Activated naive CD8-positive, alpha-beta T cell treated with anti-CD3 and anti-CD28 coated beads, Interleukin-2, amount 50 U/mL, for 24 hours (primary cell): ENCODE data around the gene TIMM44.
A peak's percentile ranks its signal among the peaks of the same experiment; 100 is the strongest.
"Not testable (repeated sequence)": the region's sequence is repeated elsewhere in the genome, so short reads cannot be mapped to it uniquely, and the experiment has no call there.

ENCODE experiments used
- ATAC-seq: fragments of 150-1000 bp; cut with Tn5 transposase; one replicate; pipeline ENCODE4 v1.10.0; 2021
- DNase-seq: peaks from one replicate; pipeline ENCODE4 v3.0.0; 2021
- H3K27ac Mint-ChIP-seq: one replicate; pipeline ENCODE4 v1.8.0; 2021; ENCODE audit warnings: mild to moderate bottlenecking, mixed read lengths
- H3K27me3 Mint-ChIP-seq: one replicate; pipeline ENCODE4 v1.8.0; 2021; ENCODE audit warnings: mixed read lengths
- H3K36me3 Mint-ChIP-seq: one replicate; pipeline ENCODE4 v1.8.0; 2021; ENCODE audit warnings: low read depth, mixed read lengths
- H3K4me1 Mint-ChIP-seq: one replicate; pipeline ENCODE4 v1.8.0; 2021; ENCODE audit warnings: mixed read lengths
- H3K4me3 Mint-ChIP-seq: one replicate; pipeline ENCODE4 v1.8.0; 2021; ENCODE audit warnings: mild to moderate bottlenecking, moderate library complexity, mixed read lengths
- H3K9me3 Mint-ChIP-seq: one replicate; pipeline ENCODE4 v1.8.0; 2021; ENCODE audit warnings: mixed read lengths

TIMM44 gene

GRCh38 chr19:7918615-7919421, 24.6 kb downstream of the TIMM44 start:
- H3K4me1 Mint-ChIP-seq: peaks cover 30% of the 10 kb centered on the region
- no peak overlapping the region for H3K4me3 Mint-ChIP-seq

GRCh38 chr19:7918062-7918614, 25.3 kb downstream of the TIMM44 start:
- not testable (repeated sequence) for H3K36me3 Mint-ChIP-seq, DNase-seq, H3K9me3 Mint-ChIP-seq, H3K27ac Mint-ChIP-seq, ATAC-seq
- Mint-ChIP-seq H3K27me3 (peaks cover 34% of the 10 kb centered on the region), H3K4me1 (peaks cover 30% of the 10 kb centered on the region), H3K4me3 (peak overlapping the region; percentile 43)

More at GRCh38 chr19:7918615-7919421, 24.6 kb downstream of the TIMM44 start:
- Mint-ChIP-seq H3K36me3 (no peaks in the 10 kb centered on the region), H3K27me3 (peaks cover 34% of the 10 kb centered on the region), H3K9me3 (no peaks in the 10 kb centered on the region), H3K27ac (no peak overlapping the region)
- DNase-seq (no peak), ATAC-seq (no peak)

- Mint-ChIP-seq H3K4me1 (peaks cover 30% of the 10 kb centered on the region), H3K4me3 (peak overlapping the region; percentile 70), H3K27me3 (peaks cover 34% of the 10 kb centered on the region), H3K36me3 (peaks cover 3% of the 10 kb centered on the region), H3K9me3 (no peaks in the 10 kb centered on the region), H3K27ac (no peak overlapping the region)
- peak; percentile 35 for ATAC-seq
- peak; percentile 66 for DNase-seq
These were observed 26.0 kb downstream of the TIMM44 start for GRCh38 chr19:7917267-7918061.

GRCh38 chr19:7916955-7917266, 26.6 kb downstream of the TIMM44 start:
- ATAC-seq: no peak
- no peaks in the 10 kb centered on the region for H3K9me3 Mint-ChIP-seq
- peaks cover 5% of the 10 kb centered on the region for H3K36me3 Mint-ChIP-seq
- peaks cover 34% of the 10 kb centered on the region for H3K27me3 Mint-ChIP-seq
- DNase-seq: no peak
- peak overlapping the region; percentile 39 for H3K27ac Mint-ChIP-seq
- H3K4me1 Mint-ChIP-seq: peaks cover 27% of the 10 kb centered on the region
- H3K4me3 Mint-ChIP-seq: peak overlapping the region; percentile 70

GRCh38 chr19:7916103-7916954, 27.1 kb downstream of the TIMM44 start:
- Mint-ChIP-seq H3K36me3 (peaks cover 6% of the 10 kb centered on the region), H3K4me3 (peak overlapping the region; percentile 70), H3K9me3 (no peaks in the 10 kb centered on the region), H3K4me1 (peaks cover 27% of the 10 kb centered on the region), H3K27me3 (peaks cover 34% of the 10 kb centered on the region), H3K27ac (no peak overlapping the region)
- DNase-seq (peak; percentile 71), ATAC-seq (peak; percentile 6)

- peak overlapping the region; percentile 61 for H3K4me3 Mint-ChIP-seq
- no peak overlapping the region for H3K27ac Mint-ChIP-seq
- peaks cover 10% of the 10 kb centered on the region for H3K36me3 Mint-ChIP-seq
- no peaks in the 10 kb centered on the region for H3K9me3 Mint-ChIP-seq
- DNase-seq: no peak
- peaks cover 34% of the 10 kb centered on the region for H3K27me3 Mint-ChIP-seq
- H3K4me1 Mint-ChIP-seq: peaks cover 23% of the 10 kb centered on the region
- ATAC-seq: no peak
These were observed 28.0 kb downstream of the TIMM44 start for GRCh38 chr19:7915250-7916102.

- no peaks in the 10 kb centered on the region for H3K9me3 Mint-ChIP-seq
- H3K27me3 Mint-ChIP-seq: peaks cover 29% of the 10 kb centered on the region
- H3K4me3 Mint-ChIP-seq: peak within 1 kb of the TSS; percentile 61
- ATAC-seq: no peak
- peaks cover 18% of the 10 kb centered on the region for H3K4me1 Mint-ChIP-seq
- no peak within 1 kb of the TSS for H3K27ac Mint-ChIP-seq
- H3K36me3 Mint-ChIP-seq: peaks cover 10% of the 10 kb centered on the region
- no peak for DNase-seq
These were observed 28.8 kb downstream of the TIMM44 start, which contains the start of gene TGFBR3L for GRCh38 chr19:7914598-7915045. TSS of gene TGFBR3L (plus strand) at chr19:7914830.

GRCh38 chr19:7914099-7914498, 29.4 kb downstream of the TIMM44 start:
- Mint-ChIP-seq H3K27ac (no peak overlapping the region), H3K4me3 (no peak overlapping the region), H3K4me1 (peaks cover 16% of the 10 kb centered on the region), H3K9me3 (no peaks in the 10 kb centered on the region), H3K27me3 (peaks cover 26% of the 10 kb centered on the region), H3K36me3 (peaks cover 10% of the 10 kb centered on the region)
- DNase-seq (no peak), ATAC-seq (no peak)

- Mint-ChIP-seq H3K27ac (no peak overlapping the region), H3K4me3 (no peak overlapping the region), H3K9me3 (no peaks in the 10 kb centered on the region), H3K36me3 (peaks cover 10% of the 10 kb centered on the region), H3K27me3 (peaks cover 24% of the 10 kb centered on the region), H3K4me1 (peaks cover 16% of the 10 kb centered on the region)
- ATAC-seq (no peak), DNase-seq (no peak)
These were observed 29.8 kb downstream of the TIMM44 start for GRCh38 chr19:7913652-7914051.

- no peaks in the 10 kb centered on the region for H3K9me3 Mint-ChIP-seq
These were observed 30.5 kb downstream of the TIMM44 start for GRCh38 chr19:7912697-7913564.

GRCh38 chr19:7912144-7912696, 31.2 kb downstream of the TIMM44 start:
- DNase-seq (no peak), ATAC-seq (no peak)
- Mint-ChIP-seq H3K27me3 (peaks cover 15% of the 10 kb centered on the region), H3K9me3 (no peaks in the 10 kb centered on the region), H3K27ac (no peak overlapping the region), H3K4me1 (peaks cover 13% of the 10 kb centered on the region), H3K4me3 (no peak overlapping the region), H3K36me3 (peaks cover 10% of the 10 kb centered on the region)

More at GRCh38 chr19:7912697-7913564, 30.5 kb downstream of the TIMM44 start:
- Mint-ChIP-seq H3K27ac (no peak overlapping the region), H3K4me1 (peaks cover 12% of the 10 kb centered on the region), H3K4me3 (no peak overlapping the region), H3K36me3 (peaks cover 10% of the 10 kb centered on the region), H3K27me3 (peaks cover 17% of the 10 kb centered on the region)
- DNase-seq: no peak
- ATAC-seq: no peak

- H3K27me3 Mint-ChIP-seq: peaks cover 12% of the 10 kb centered on the region
- ATAC-seq: no peak
- no peaks in the 10 kb centered on the region for H3K9me3 Mint-ChIP-seq
- no peak overlapping the region for H3K27ac Mint-ChIP-seq
- peaks cover 10% of the 10 kb centered on the region for H3K36me3 Mint-ChIP-seq
- no peak overlapping the region for H3K4me3 Mint-ChIP-seq
- DNase-seq: no peak
- peaks cover 11% of the 10 kb centered on the region for H3K4me1 Mint-ChIP-seq
These were observed 31.8 kb downstream of the TIMM44 start for GRCh38 chr19:7911508-7912143.
